Right lobe of liver (tissue), 6 donors: ENCODE measurements around the gene SLC35A3. TPM values are rescaled to one million over a fixed set of nuclear protein-coding genes. Genes with fewer than 3 reads are reported as not detected.
"Not testable (repeated sequence)": the region's sequence is repeated elsewhere in the genome, so short reads cannot be mapped to it uniquely, and the experiment has no call there.

ENCODE experiments used
- ATAC-seq, 4 donors: fragments of 200-7000 bp; cut with Tn5 transposase; one replicate each; pipeline ENCODE4 v1.9.1; 2020; ENCODE audit warnings: mild to moderate bottlenecking in 4 of 4, moderate library complexity in 4 of 4
- DNase-seq, 3 donors: peaks; one replicate each; pipeline ENCODE4 v3.0.0-alpha.2; 2020
- H3K27ac ChIP-seq, 3 donors: fragments of 200-600 bp; one replicate each; pipeline ENCODE4 v1.8.0; 2022
- H3K27me3 ChIP-seq, 2 donors: fragments of 200-600 bp; one replicate each; pipeline ENCODE4 v1.8.0; 2022
- H3K36me3 ChIP-seq, 4 donors: fragments of 200-600 bp; sonication (generic) in 1 of 4; one replicate each; pipeline versions ENCODE4 v1.5.1 to v1.8.0; 2017 to 2022; ENCODE audit warnings: control low read depth in 1 of 4
- H3K4me1 ChIP-seq, 4 donors: fragments of 200-600 bp; sonication (generic) in 1 of 4; one replicate each; pipeline versions ENCODE4 v1.5.1 to v1.8.0; 2017 to 2022; ENCODE audit warnings: control low read depth in 1 of 4
- H3K4me3 ChIP-seq, 3 donors: fragments of 200-600 bp; one replicate each; pipeline ENCODE4 v1.8.0; 2022
- H3K9me3 ChIP-seq, 4 donors: fragments of 200-600 bp; sonication (generic) in 1 of 4; one replicate each; pipeline versions ENCODE4 v1.5.1 to v1.8.0; 2017 to 2022; ENCODE audit warnings: control low read depth in 1 of 4
- POLR2A ChIP-seq: fragments of 450-650 bp; IDR thresholded peaks from one replicate; pipeline ENCODE4 v1.6.1; 2017; ENCODE audit warnings: antibody characterized with exemption, mild to moderate bottlenecking
- WGBS: methylation state at CpG from one replicate; pipeline ENCODE4 v1.1.6; 2018; ENCODE audit warnings: low coverage, low lambda C conversion rate; ENCODE audit not compliant: insufficient coverage; ENCODE audit errors: missing lambda C conversion rate; 5-methylcytosine and 5-hydroxymethylcytosine counted together
- intact Hi-C, 2 donors: fragments of 100-400 bp; cut with DNase I; formaldehyde crosslinking; loops; one replicate each; pipeline versions ENCODE4 v1.11.2 to v1.14.1; 2022
- total RNA-seq, 6 experiments: library from RNA; depleted of rRNA in 2 of 6; stranded (reverse); fragments of >200 nt in 2 of 6; fragmentation: NEBNext Ultra II Directional in 3 of 6; extraction: Animal tissue kit (Norgen Biotek cat#: 25700) in 3 of 6; gene quantifications; one replicate each; pipeline versions ENCODE4 v1.1.0 to v1.2.4, GENCODE V29; 2016 to 2023
- TF ChIP-seq, protein P1 (sequence below), 4 donors: fragments of 200-600 bp in 3 of 4; fragments of 450-650 bp in 1 of 4; IDR thresholded peaks; one replicate each; pipeline versions ENCODE4 v1.5.1 to v1.8.0; 2016 to 2022; ENCODE audit warnings: antibody characterized with exemption in 4 of 4, mild to moderate bottlenecking in 2 of 4
- donor health status: DM: no; HTN: yes; CAD: no.
- donor health status: DM: no; HTN: no; CAD: no.
- donor health status: DM: no; HTN: no; CAD: no.
- donor health status: DM: no; HTN: yes; CAD: no.
- donor health status: DM: no; HTN: yes; CAD: no.

Gene SLC35A3
- total RNA-seq, 6 experiments from 2014 or later: 15.5 to 29.8 (median 23.8) TPM

DNA sequence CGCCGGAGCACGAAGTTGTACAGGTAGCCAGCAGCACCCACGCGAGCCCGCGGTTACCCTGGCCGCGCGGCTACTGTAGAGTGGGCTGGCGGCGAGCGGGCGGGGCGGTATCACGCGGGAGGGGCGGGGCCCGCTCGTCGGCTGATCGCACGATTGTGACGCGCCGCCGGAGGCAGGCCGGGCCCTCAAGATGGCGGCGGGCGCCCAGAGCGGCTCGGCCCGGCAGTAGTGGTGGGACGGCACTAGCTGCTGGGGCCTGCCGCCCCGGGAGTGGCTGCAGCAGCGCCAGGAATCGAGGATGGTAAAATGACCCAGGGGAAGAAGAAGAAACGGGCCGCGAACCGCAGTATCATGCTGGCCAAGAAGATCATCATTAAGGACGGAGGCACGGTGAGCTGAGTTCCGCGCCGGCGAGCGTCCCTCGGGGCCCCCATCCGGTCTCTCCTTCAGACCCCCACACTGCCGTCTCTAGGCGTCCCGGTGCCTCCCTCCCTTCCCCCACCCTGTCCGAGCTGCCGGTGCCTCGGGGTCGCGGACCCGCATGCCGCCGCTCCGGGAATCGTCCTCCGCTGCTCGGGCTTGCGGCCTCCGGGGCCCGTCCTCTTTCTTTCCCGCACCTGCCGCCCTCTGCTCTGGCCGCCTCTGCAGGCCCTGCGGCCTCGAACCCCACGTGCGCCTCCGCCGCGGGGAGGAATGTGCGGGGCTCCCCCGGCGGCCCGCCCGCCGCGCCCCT, 68.3 kb downstream of the SLC35A3 start:
- Histone ChIP-seq H3K27me3 (no peaks in the 10 kb centered on the region), H3K4me1 (peaks cover 0 to 14% (median 4%) of the 10 kb centered on the region in 4 donors), H3K36me3 (no peaks in the 10 kb centered on the region), H3K27ac (peak overlapping the region; percentile 93 to 99 (median 96)), H3K4me3 (peak overlapping the region; percentile 70 to 87 (median 80)), H3K9me3 (no peaks in the 10 kb centered on the region)
- peak; percentile 93 for TF ChIP-seq POLR2A
- TF ChIP-seq, protein P1, sequence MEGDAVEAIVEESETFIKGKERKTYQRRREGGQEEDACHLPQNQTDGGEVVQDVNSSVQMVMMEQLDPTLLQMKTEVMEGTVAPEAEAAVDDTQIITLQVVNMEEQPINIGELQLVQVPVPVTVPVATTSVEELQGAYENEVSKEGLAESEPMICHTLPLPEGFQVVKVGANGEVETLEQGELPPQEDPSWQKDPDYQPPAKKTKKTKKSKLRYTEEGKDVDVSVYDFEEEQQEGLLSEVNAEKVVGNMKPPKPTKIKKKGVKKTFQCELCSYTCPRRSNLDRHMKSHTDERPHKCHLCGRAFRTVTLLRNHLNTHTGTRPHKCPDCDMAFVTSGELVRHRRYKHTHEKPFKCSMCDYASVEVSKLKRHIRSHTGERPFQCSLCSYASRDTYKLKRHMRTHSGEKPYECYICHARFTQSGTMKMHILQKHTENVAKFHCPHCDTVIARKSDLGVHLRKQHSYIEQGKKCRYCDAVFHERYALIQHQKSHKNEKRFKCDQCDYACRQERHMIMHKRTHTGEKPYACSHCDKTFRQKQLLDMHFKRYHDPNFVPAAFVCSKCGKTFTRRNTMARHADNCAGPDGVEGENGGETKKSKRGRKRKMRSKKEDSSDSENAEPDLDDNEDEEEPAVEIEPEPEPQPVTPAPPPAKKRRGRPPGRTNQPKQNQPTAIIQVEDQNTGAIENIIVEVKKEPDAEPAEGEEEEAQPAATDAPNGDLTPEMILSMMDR (IDR thresholded peaks at IDR 0.05): no peak
- DNase-seq (peak; percentile 94 to 95 (median 94)), ATAC-seq (peak; percentile 96 to 99 (median 96))
- intact Hi-C loops: no loop called here
- WGBS: 0% methylated on average over 30 of the region's 87 CpGs

DNA sequence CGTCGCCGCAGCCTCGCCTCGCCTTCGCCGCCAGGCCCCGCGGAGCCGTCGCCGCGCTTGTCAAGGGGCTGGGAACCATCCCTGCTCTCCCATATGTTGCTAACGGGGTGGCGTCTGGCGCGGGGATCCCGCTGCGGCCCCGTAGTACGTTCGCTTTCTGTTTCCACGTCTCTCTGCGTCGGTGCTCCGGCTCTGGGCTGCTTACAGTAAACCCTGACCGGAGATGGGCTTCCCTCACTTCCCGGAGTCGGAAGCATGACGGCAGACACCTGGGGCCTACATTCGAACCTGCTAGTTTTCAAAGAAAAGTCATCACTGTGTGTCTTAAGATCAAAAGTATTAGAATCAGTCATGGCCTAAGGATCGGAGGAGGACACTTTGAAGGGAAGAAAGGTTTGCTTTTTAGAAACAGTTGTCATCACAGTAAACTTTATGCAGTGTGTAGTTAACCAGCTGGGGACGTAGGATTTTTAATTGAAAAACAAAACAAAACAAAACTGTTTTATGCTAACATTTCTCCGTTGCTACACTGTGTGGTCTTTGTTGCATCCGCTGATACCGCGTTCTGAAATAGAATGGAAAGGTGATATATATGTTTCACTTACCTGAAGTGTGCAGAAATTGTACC, 69.0 kb downstream of the SLC35A3 start:
- H3K27ac ChIP-seq: peak overlapping the region; percentile 93 to 99 (median 96)
- intact Hi-C loops: no loop called here
- peaks cover 0 to 14% (median 4%) of the 10 kb centered on the region in 4 donors for H3K4me1 ChIP-seq
- ATAC-seq: peak; percentile 54 to 65 (median 56)
- H3K4me3 ChIP-seq: peak overlapping the region; percentile 70 to 87 (median 80)
- no peaks in the 10 kb centered on the region for H3K36me3 ChIP-seq
- no peaks in the 10 kb centered on the region for H3K27me3 ChIP-seq
- peak; percentile 72 to 77 (median 73) for DNase-seq
- TF ChIP-seq POLR2A: peak; percentile 9
- TF ChIP-seq, protein P1 (IDR thresholded peaks at IDR 0.05): no peak
- no peaks in the 10 kb centered on the region for H3K9me3 ChIP-seq
- 0% methylated on average over 12 of the region's 37 CpGs for WGBS

DNA sequence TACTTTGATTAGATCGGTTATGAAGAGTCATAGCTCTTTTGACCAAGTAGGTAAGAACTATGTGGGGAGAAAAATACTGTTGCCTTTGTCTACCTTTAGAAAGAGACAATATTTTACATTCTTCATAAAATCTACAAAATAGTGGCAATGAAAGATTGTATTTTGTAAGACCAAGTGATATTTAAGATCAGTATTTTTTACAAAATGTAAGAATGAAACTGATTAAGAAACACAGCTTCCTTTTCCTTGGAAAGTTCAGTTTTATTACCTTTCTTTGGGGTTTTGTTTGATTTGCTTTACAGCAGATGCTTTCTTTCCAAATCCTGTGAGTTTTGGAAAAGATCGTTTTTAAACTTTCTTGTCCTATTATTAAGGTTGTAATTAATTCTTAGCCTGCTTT, 69.8 kb downstream of the SLC35A3 start:
- no peaks in the 10 kb centered on the region for H3K36me3 ChIP-seq
- no peak for ATAC-seq
- no peaks in the 10 kb centered on the region for H3K9me3 ChIP-seq
- intact Hi-C loops: no loop called here
- H3K4me1 ChIP-seq: peaks cover 0 to 14% (median 4%) of the 10 kb centered on the region in 4 donors
- peak overlapping the region; percentile 70 to 87 (median 80) for H3K4me3 ChIP-seq
- 4% methylated on average over 2 of the region's 2 CpGs for WGBS
- H3K27ac ChIP-seq: peak overlapping the region; percentile 93 to 99 (median 96)
- no peaks in the 10 kb centered on the region for H3K27me3 ChIP-seq
- TF ChIP-seq, protein P1 (IDR thresholded peaks at IDR 0.05): no peak
- no peak for TF ChIP-seq POLR2A
- DNase-seq: no peak

DNA sequence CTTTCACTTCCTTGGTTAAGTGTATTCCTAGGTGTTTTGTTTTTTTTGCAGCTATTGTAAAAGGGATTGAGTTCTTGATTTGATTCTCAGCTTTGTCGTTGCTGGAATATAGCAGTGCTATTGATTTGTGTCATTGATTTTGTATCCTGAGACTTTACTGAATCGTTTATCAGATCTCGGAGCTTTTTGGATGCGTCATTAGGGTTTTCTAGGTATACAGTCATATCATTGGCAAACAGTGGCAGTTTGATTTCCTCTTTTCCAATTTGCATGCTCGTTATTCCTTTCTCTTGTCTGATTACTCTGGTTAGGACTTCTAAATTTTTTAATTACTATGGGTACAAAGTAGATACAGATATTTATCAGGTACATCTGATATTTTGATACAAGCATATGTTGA, 75.4 kb downstream of the SLC35A3 start:
- intact Hi-C loops: no loop called here
- DNase-seq (no peak), ATAC-seq (peak in 1 of 4 donors; percentile 76)
- no peaks in the 10 kb centered on the region for H3K27me3 ChIP-seq
- no peak overlapping the region for H3K27ac ChIP-seq
- H3K36me3 ChIP-seq: no peaks in the 10 kb centered on the region
- H3K4me1 ChIP-seq: peaks cover 0 to 14% (median 1%) of the 10 kb centered on the region in 4 donors
- no peak for TF ChIP-seq POLR2A
- TF ChIP-seq, protein P1 (IDR thresholded peaks at IDR 0.05): no peak
- 35% methylated on average over 5 of the region's 5 CpGs for WGBS
- H3K4me3 ChIP-seq: no peak overlapping the region
- no peaks in the 10 kb centered on the region for H3K9me3 ChIP-seq

DNA sequence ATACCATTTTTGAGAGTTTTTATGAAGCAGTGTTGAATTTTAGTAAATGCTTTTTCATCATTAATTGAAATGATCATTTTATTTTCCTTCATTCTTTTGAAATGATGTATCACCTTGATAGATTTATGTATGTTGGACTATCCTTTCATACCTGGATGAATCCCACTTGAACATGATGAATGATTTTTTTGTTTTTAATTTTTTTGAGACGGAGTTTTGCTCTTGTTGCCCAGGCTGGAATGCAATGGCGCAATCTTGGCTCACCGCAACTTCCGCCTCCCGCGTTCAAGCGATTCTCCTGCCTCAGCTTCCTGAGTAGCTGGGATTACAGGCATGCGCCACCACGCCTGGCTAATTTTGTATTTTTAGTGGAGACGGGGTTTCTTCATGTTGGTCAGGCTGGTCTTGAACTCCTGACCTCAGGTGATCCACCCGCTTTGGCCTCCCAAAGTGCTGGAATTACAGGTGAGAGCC, 77.5 kb downstream of the SLC35A3 start:
- H3K36me3 ChIP-seq: not testable (repeated sequence)

More for the DNA sequence above, 77.5 kb downstream of the SLC35A3 start:
- intact Hi-C loops, H3K4me3 ChIP-seq, H3K27me3 ChIP-seq, DNase-seq, H3K27ac ChIP-seq, H3K9me3 ChIP-seq, ATAC-seq: not testable (repeated sequence)
- WGBS: 86% methylated on average over 9 of the region's 11 CpGs
- peaks cover 0 to 14% (median 0%) of the 10 kb centered on the region in 4 donors for H3K4me1 ChIP-seq
